Breast epithelium (tissue), 4 donors: ENCODE data around the gene GPX4. TPM values are rescaled to one million over a fixed set of nuclear protein-coding genes. Genes with fewer than 3 reads are reported as not detected.

Source experiments
- DNase-seq, 2 donors: peaks; one replicate each; pipeline ENCODE4 v3.0.0-alpha.2; 2019; ENCODE audit warnings: low spot score in 2 of 2
- H3K27ac ChIP-seq, 2 donors: fragments of 200-600 bp; sonication (generic) in 1 of 2; one replicate each; pipeline ENCODE4 v1.5.1; 2016 to 2019; ENCODE audit warnings: mild to moderate bottlenecking in 1 of 2
- H3K27me3 ChIP-seq, 2 donors: fragments of 200-600 bp; sonication (generic) in 1 of 2; one replicate each; pipeline versions ENCODE4 v1.5.1 to v1.6.0; 2017 to 2019; ENCODE audit warnings: control low read depth in 1 of 2, mild to moderate bottlenecking in 1 of 2
- H3K36me3 ChIP-seq: fragments of 200-600 bp; one replicate; pipeline ENCODE4 v1.5.1; 2019
- H3K4me1 ChIP-seq, 2 donors: fragments of 200-600 bp; sonication (generic); one replicate each; pipeline ENCODE4 v1.5.1; 2016 to 2019; ENCODE audit warnings: control low read depth in 1 of 2
- H3K4me3 ChIP-seq, 3 donors: fragments of 200-600 bp; sonication (generic); 1 replicate in 2 of 3; 2 replicates in 1 of 3; pipeline ENCODE4 v1.5.1; 2016 to 2019; ENCODE audit warnings: mild to moderate bottlenecking in 3 of 3, moderate library complexity in 2 of 3
- H3K9me3 ChIP-seq, 2 donors: fragments of 200-600 bp; sonication (generic) in 1 of 2; one replicate each; pipeline ENCODE4 v1.5.1; 2016 to 2019; ENCODE audit warnings: control low read depth in 1 of 2
- POLR2A ChIP-seq: fragments of 450-650 bp; IDR thresholded peaks from one replicate; pipeline ENCODE4 v1.6.1; 2016; ENCODE audit warnings: antibody characterized with exemption, mild to moderate bottlenecking, moderate library complexity
- POLR2AphosphoS5 ChIP-seq, 3 donors: sonication (generic); formaldehyde crosslinking; IDR thresholded peaks; one replicate each; pipeline ENCODE4 v1.6.1; 2017; ENCODE audit warnings: antibody characterized with exemption in 3 of 3
- intact Hi-C: fragments of 100-400 bp; cut with DNase I; formaldehyde crosslinking; loops from one replicate; pipeline ENCODE4 v1.15.1; 2023; ENCODE audit warnings: low total_unique reads
- total RNA-seq, 3 donors: library from RNA; depleted of rRNA; stranded (reverse); fragments of >200 nt; gene quantifications; one replicate each; pipeline ENCODE4 v1.1.0, GENCODE V29; 2016
- TF ChIP-seq, protein P1 (sequence below), 3 donors: fragments of 450-650 bp; IDR thresholded peaks; one replicate each; pipeline ENCODE4 v1.5.1; 2016 to 2017; ENCODE audit warnings: antibody characterized with exemption in 3 of 3, mild to moderate bottlenecking in 3 of 3, moderate library complexity in 3 of 3

Gene GPX4
- total RNA-seq, 3 donors from 2014 or later, result 357 to 1,796 (median 492) TPM

DNA sequence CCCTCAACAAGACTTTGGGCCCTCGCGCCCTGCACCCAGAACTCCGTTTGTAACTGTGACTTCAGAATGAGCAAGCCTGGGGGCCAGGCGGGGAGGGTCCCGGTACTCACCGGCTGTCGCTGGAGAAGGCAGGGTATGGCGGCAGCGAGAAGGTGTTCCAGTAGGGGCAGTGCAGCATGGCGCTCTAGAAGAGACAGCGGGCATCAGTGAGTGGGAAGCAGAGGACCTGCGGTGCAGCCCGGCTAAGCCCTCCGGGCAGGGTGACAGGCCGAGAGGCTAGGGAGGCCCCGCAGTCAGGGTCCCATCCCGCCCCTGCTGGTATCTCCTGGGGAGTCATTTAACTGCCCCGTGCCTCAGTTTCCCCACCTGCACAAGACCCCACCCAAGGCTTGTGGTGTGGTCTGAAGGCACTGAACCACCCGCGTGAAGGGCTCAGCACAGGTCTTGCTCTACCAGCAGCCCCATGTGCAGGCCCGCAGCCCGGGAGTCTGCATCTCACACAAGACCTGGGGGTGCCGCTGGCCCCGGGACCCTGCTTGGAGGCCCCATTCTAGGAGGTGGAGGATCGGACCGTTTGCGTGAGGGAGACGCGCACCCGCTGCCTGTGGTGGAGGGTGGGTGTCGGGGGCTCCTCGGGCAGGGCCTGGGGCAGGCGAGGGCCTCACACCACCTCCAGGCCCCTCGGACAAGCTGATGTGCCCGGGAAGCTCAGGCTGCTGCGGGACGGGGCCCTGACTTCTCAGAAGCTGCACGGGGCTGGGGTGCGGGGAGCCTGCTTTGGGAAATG, 45.7 kb downstream of the GPX4 start:
- TF ChIP-seq POLR2A (no peak), POLR2AphosphoS5 (IDR thresholded peaks at IDR 0.05) (no peak)
- TF ChIP-seq, protein P1, sequence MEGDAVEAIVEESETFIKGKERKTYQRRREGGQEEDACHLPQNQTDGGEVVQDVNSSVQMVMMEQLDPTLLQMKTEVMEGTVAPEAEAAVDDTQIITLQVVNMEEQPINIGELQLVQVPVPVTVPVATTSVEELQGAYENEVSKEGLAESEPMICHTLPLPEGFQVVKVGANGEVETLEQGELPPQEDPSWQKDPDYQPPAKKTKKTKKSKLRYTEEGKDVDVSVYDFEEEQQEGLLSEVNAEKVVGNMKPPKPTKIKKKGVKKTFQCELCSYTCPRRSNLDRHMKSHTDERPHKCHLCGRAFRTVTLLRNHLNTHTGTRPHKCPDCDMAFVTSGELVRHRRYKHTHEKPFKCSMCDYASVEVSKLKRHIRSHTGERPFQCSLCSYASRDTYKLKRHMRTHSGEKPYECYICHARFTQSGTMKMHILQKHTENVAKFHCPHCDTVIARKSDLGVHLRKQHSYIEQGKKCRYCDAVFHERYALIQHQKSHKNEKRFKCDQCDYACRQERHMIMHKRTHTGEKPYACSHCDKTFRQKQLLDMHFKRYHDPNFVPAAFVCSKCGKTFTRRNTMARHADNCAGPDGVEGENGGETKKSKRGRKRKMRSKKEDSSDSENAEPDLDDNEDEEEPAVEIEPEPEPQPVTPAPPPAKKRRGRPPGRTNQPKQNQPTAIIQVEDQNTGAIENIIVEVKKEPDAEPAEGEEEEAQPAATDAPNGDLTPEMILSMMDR (IDR thresholded peaks at IDR 0.05), result no peak
- Histone ChIP-seq H3K27me3 (no peaks in the 10 kb centered on the region), H3K9me3 (no peaks in the 10 kb centered on the region), H3K4me1 (peaks cover 6 to 11% of the 10 kb centered on the region in 2 donors), H3K4me3 (no peak overlapping the region), H3K27ac (peak overlapping the region in 1 of 2 donors; percentile 91), H3K36me3 (no peaks in the 10 kb centered on the region)
- intact Hi-C loops, result no loop called here
- no peak for DNase-seq

DNA sequence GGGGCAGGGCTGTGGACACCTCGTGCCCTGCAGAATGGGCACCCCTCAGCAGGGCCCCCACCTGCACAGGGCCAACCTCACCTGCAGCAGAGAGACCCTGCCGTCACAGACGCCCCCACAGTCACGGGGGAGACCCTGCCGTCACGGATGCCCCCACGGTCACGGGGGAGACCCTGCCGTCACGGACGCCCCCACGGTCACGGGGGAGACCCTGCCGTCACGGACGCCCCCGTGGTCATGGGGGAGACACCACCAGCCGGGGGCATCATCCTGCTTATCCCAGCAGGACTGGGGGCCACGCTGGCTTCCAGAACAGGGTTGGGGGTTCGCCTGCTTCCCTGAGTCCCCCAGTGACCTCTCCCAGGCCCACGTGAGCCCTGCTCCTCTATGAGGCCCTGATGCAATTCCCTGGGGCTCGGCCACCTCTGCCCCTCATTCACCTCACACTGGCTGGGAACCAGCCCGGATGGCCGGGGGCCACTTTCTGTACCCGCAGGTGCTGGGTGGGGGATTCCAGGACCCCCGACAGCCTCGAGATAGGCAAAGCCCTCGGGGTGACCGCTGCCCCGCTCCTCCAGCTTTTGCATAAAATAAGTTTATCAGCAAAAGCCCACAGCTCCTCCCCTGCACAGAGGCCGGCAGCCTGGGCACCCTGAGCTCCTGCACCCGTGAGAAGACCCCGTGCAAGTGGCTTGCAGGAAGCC, 46.7 kb downstream of the GPX4 start:
- H3K27me3 ChIP-seq, result no peaks in the 10 kb centered on the region
- intact Hi-C loops, result no loop called here
- no peak overlapping the region for H3K4me3 ChIP-seq
- no peak for TF ChIP-seq POLR2AphosphoS5 (IDR thresholded peaks at IDR 0.05)
- TF ChIP-seq POLR2A, result no peak
- TF ChIP-seq, protein P1 (IDR thresholded peaks at IDR 0.05), result no peak
- peak overlapping the region; percentile 71 to 91 for H3K27ac ChIP-seq
- peaks cover 16 to 18% of the 10 kb centered on the region in 2 donors for H3K4me1 ChIP-seq
- H3K36me3 ChIP-seq, result no peaks in the 10 kb centered on the region
- no peak for DNase-seq
- H3K9me3 ChIP-seq, result no peaks in the 10 kb centered on the region

DNA sequence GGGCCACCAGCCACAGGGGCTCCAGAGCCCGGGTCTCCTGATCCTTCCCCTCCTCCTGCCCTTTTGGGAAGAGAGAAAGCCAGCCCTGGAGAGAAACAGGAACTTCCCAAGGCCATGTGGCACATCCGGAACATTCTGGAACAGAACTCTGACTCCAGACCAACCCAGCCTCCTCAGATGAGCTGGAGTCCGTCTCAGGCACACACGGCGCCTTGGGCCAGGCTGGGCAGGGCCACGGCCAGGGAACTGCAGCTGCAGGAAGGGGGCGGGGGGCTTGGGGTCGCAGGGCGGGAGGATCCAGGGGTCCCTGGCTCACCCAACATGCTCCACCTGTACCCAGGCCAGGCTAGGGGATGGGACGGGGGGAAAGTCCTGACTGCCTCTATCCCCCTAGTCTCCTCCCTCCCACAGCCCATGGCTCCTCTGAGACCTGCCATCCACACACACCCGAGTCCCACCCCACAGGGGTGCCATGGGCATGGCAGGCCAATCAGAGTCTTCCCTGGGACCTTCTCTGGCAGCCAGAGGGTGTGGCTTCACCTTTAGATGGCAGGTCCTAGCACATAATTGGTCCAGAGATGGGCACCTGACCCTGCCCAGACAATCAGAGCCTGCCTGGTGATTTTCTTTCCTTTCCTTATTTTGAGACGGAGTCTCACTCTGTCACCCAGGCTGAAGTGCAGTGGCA, 47.4 kb downstream of the GPX4 start:
- H3K27me3 ChIP-seq, result no peaks in the 10 kb centered on the region
- peak overlapping the region; percentile 71 to 91 for H3K27ac ChIP-seq
- TF ChIP-seq POLR2AphosphoS5 (IDR thresholded peaks at IDR 0.05) (no peak), POLR2A (no peak)
- TF ChIP-seq, protein P1 (IDR thresholded peaks at IDR 0.05), result no peak
- H3K9me3 ChIP-seq, result no peaks in the 10 kb centered on the region
- peaks cover 23 to 25% of the 10 kb centered on the region in 2 donors for H3K4me1 ChIP-seq
- no peak for DNase-seq
- peak overlapping the region in 1 of 3 donors; percentile 54 for H3K4me3 ChIP-seq
- H3K36me3 ChIP-seq, result no peaks in the 10 kb centered on the region
- intact Hi-C loops, result no loop called here

DNA sequence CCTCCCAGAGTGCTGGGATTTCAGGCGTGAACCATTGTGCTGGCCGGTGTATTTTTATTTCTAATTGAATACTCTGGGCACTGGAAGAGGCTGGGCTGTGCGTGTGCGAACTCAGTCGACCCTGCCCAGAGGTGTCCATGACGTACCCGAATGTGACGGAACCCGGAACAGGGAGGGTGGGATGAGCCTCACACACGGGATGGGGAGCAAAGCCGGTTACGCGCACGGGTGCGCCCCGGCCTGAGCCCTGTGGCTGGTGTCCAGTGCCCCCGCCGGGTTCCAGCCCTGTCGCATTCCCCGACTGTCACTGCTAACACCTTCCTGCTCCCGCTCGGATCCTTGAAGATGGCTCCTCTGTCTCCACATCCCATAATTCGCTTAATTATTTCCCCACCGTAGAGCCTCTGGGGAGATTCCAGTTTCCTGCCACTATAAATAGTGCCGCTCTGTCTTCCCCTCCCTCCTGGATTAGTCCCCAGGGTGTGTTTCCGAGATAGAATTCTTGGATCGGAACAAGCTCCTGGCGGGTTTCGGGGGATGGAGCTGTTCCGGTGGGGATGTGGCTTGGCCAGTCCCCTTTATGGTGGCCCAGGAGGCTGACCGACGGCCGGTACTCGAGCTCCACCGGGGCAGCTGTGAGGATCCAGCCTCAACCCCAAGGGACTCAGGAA, 48.3 kb downstream of the GPX4 start:
- Histone ChIP-seq H3K4me3 (peak overlapping the region in 1 of 3 donors; percentile 54), H3K4me1 (peaks cover 23 to 30% of the 10 kb centered on the region in 2 donors), H3K9me3 (no peaks in the 10 kb centered on the region), H3K27me3 (no peaks in the 10 kb centered on the region), H3K36me3 (no peaks in the 10 kb centered on the region), H3K27ac (peak overlapping the region; percentile 71 to 91)
- intact Hi-C loops, result no loop called here
- peak in 2 of 3 donors; percentile 45 to 48 for TF ChIP-seq POLR2AphosphoS5 (IDR thresholded peaks at IDR 0.05)
- TF ChIP-seq, protein P1 (IDR thresholded peaks at IDR 0.05), result no peak
- DNase-seq, result no peak
